Glomerular endothelial cell (primary cell): Measurements from ENCODE around the gene CCSER1. TPM values are rescaled to one million over a fixed set of nuclear protein-coding genes. Genes with fewer than 3 reads are reported as not detected.

Experiments
- DNase-seq: peaks from one replicate; pipeline ENCODE4 v3.0.0-alpha.2; 2011; ENCODE audit warnings: low read depth, low spot score; ENCODE audit errors: extremely low read depth
- total RNA-seq: library from RNA; depleted of rRNA; stranded (reverse); fragments of >200 nt; gene quantifications from 2 replicates; pipeline ENCODE4 v1.2.3, GENCODE V29; 2015

CCSER1 gene
- total RNA-seq, 1 donor from 2014 or later = 0.35 TPM

DNA sequence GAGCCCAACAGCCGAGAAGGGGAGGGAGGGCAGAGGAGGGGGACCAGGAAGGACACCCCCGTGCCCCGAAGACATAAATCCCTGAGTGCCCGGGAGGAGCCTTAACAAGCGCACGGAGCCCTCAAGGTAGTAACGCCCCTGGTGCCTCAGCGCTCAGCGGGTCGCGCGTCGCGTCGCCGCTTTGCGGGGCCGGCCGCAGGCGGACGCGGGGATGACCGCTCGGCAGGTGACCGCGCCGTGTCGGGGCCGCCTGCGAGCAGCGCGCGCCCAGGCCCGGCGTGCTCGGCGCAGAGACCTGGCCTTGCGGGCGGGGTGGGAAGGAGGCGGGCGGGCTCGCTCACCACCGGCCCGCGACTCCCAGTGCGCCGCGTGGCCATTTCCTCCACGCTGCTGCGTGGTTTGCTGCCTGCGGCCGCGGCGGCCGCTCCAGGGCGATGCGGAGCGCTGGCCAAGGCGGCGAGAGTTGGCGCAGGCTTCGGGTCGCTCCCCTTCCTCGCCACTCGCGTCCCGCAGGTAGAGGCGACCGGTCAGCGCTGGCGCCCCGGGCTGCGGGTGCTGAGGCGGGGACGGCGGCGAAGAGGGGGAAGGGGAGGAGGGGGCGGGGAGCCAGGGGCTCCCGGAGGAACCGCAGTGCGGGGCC lies 632 bp downstream of the CCSER1 start:
- DNase-seq = no peak

DNA sequence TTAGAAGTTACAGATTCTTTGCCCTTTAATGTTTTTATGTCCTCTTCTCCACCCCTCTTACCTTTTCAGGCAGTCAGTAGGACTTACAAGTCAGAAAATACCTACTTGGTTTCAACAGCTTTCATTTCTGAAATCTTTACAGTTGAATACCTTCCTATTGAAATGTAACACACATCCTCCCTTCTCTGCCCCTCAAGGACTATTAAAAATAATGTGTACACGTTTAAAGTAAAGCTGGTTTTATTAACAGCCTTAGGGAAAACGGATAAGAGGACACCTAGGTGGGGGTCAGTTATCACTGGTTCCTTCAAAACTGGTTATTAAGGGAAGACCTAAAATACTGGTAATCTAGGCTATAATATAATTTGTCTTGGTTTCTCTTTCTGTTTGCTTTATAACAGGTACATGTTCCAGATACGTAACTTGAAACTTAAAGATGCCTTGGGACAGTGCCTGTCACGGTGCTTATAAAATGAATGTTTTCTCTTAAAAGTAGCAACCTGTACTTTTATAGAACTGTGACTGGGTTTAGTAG lies 1.8 kb downstream of the CCSER1 start:
- DNase-seq = no peak

DNA sequence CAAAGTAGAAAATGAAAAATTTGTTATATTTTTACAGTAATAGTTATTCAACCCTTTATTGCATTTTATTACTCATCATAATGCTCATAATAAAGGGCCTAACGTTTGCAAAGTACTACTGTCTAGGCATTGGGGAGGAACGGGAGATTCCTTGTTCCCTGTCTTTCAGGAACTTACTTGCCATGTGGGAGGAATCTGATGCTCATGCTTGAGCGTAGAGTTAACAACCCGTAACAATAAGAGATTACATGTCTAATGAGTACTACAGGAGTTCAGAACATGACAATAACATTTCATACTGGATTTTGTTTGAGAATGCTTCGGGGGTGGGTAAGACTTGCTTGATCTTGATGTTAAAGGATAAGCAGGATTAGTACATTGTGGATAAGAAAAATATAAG lies 2.9 kb downstream of the CCSER1 start:
- no peak for DNase-seq

DNA sequence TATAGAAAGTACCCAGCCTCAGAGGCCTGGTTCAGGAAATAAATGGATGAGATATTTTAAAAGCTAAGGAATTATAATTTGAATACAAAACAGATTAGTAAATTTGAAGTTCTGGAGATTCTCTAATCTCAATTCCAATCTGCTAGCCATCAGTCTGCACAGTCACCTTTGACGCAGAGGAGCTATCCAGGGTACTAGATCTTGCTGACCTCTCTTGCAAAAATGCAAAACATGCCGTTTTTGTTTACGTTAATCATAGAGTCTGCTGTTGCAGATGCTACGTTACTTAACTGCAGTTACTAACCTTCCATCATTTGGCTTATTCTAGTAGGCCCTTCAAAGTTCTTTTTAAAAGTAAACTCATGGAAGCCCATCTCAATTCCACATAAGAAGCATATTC lies 10.4 kb downstream of the CCSER1 start:
- no peak for DNase-seq

DNA sequence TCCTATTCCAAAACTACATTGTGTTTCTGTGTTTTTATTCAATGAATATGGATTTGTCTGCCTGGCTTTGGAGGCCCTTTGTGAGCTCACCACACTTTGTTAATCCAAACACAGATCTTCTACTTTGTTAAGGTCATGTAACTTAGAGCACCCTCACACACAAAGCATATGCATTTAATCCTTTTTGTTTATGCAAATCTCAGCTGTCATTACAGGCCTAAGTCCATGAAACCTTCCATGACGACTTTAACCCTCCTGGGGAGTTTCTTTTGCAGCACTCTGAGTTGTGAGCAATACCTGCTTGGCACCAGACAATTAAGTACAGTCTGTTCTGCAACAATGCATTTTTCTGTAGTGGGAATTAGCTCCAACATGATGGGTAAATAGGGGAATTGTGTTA lies 14.9 kb downstream of the CCSER1 start:
- no peak for DNase-seq

DNA sequence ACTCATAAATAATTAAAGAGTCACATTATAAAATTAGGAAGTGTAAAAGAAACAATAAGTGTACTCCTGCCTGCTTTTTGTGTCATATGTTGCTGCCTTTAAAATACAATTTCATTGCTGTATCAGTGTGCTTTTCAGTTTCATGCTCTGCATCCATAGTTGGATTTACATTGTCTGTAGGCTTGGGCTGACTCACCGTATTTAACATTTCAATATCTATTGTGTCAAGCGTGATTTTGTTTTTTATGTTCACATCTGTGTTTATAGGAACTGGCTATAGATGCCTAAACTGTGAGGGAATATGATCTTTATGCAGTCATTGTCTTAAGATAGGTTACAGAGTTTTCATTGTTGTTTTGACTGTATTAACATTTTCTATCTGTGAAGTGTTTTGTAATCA lies 18.1 kb downstream of the CCSER1 start:
- DNase-seq = no peak

DNA sequence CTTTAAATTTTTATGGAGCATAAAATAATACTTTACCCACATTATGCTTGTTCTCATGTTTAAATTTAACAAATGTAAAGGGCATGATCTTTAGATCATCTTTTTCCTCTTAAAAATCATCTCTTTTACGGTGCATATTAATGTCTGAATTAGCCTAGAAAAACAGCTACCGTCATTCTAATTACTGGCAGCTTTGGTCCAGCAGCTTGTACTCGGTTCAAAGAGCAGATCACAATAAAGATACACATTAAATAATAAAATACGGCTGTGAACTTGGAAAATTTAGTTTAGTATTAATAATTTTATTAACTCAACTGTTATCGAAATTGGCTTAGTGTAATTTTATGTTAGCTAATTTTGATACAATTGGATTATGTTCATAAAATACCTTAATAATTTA lies 19.1 kb downstream of the CCSER1 start:
- no peak for DNase-seq

DNA sequence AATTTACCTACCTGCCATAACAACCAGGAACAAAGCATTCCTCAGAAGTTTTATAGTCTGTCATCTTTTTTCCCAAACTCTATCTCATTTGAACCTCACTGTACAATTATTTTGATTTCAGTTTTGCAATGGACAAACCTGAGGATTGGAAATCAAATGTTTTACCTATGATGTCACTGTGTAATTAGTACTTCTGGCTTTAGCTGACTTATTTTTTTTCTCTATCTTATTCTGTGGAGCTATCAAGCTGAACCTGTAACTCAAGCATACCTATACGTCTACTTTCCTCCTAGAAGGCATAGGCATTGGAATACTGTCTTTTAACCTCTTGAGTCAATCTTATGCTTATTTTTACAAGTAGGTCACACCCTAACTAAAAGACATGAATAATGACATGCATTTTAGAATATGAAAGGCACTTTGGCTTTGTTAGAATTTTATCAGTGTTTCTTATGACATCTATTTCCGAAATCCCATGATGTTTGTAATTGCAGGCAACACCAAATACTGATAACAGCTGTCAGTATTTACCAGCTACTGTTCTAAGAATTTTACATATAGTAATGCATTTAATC lies 21.5 kb downstream of the CCSER1 start:
- DNase-seq = no peak

DNA sequence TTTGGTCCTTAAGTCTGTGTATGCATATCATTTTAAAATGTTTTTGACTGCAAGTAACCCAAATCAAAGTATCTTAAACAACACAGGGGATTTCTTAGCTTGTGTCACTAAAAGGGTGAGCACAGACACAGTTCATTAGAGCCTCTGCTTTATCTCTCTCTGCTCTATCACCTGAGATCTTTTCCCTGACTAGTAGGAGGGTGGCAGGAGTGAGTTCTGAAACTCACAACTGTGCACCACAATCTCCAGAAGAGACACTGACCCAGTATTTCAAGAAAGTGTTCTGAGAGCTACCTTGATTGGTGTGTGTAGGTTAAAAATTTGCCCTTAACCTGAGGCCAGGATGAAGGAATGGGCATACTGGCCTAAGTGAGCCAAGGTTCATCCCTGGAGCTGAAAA lies 24.8 kb downstream of the CCSER1 start:
- no peak for DNase-seq

DNA sequence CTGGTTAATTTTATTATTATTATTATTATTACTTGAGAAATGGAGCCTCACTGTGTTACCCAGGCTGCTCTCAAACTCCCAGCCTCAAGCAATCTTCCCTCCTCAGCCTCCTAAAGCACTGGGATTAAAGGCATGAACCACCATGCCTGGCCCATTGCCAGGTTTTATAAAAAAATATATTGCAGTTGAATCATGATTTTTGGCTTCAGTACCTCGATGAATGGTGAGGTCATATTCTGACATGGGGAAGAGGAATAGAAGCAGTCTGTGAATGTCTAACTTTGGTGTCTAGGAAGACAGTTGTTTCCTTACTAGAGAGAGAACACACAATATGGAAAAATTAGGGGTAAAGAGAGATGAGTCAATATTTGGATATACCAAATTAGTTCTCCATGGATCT lies 32.0 kb downstream of the CCSER1 start:
- no peak for DNase-seq

DNA sequence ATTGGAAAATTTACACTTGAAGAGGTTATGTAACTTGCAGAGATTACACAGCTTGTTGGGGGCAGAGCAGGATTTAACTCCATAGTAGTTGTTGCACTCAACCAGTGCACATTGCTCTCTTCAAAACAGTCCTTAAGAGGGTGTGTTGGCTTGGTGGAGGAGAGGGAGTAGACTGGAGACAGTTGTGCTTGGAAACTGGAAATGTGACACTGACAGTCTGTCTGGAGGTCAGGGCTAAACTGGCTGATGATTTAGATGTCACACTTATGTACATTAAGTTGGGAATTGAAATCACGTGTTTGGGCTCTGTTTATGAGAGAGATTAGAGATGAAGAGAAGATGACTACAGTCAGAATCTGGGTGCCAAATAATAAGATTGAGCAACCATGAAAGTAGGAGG lies 32.9 kb downstream of the CCSER1 start:
- no peak for DNase-seq

DNA sequence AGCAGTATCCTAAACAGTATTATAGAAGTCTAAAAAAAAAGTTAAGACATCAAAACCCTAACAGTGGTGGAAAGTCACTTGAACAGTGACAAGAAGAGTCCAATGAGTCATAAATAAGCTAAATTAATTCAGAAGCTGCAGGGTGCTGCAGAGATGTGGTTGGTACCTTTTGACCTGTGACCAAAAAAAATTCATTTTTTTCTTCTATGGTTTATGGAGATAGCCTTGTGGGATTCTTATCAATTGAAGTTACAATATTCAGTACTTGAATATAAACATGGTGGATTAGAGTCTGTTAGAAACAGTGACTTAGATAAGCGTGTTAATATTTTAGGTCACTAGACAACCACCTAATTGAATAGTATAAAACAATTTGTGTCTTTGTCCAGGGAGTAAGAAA lies 35.4 kb downstream of the CCSER1 start:
- no peak for DNase-seq

DNA sequence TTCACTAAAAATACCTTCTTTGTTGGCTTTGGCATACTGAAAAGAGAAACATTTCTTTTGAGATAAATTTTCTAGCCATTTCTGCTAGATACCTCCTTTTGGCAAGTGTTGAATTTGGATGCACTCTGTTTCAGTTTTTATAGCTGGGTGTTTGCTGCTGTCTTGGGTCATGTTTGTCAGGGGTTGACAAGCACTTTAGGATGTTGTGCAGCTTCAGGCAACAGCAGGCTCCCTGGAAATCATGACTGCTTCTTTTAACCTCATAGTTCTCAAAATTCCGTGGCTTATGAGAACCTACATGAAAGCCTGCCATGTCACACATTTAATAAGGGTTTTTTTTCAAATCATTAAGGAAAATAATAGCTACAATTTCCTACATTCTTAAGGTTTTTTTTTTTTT lies 36.7 kb downstream of the CCSER1 start:
- DNase-seq = no peak

DNA sequence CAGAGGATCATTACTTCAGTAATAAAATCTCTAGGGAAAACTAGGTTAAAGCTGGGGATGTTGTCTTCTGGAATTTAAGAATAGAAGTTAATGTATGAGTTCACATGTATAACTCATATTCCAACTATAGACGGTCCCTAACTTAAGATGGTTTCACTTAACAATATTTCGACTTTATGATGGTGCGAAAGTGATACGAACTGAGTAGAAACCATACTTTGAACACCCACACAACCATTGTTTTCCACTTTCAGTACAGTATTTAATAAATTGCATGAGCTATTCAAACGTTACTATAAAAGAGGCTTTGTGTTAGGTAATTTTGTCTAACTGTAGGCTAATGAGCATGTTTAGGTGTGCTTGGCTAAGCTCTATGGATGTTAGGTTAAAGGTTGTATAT lies 38.7 kb downstream of the CCSER1 start:
- DNase-seq = no peak

DNA sequence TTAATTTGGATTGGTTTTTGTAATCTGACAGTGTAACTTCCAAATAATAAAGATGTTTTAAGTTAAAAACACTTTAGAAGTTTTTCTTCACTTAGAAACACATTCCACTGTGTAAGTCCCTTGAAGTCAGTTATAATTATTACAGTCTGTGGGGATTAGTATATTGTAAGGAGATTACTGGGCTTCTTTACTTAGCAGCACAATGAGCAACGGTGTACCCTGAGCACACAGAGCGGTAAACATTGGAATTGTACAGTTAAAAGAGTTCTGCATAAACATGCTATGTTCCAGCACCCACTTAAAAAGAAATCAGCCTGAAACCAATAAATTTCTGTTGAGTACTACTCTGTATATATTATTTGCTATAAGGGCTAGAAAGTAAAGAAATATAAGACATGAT lies 44.3 kb downstream of the CCSER1 start:
- no peak for DNase-seq

DNA sequence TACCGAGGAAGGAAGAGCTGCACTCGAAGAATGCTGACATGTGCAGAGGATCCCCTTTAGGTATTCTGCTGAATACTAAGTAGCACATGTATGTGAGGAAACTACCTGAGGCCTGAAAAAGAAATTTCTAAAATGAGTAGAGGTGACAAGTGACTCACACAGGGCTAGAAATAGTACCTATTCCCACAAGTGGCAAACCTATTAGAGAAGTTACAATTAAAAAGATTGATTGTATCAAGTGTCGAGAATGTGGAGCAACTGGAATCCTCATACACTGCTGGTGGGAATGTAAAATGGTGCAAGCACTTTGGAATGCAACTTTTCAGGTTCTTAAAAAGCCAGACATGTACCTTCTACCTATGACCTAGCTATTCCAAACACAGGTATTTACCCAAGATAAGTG lies 47.4 kb downstream of the CCSER1 start:
- no peak for DNase-seq

DNA sequence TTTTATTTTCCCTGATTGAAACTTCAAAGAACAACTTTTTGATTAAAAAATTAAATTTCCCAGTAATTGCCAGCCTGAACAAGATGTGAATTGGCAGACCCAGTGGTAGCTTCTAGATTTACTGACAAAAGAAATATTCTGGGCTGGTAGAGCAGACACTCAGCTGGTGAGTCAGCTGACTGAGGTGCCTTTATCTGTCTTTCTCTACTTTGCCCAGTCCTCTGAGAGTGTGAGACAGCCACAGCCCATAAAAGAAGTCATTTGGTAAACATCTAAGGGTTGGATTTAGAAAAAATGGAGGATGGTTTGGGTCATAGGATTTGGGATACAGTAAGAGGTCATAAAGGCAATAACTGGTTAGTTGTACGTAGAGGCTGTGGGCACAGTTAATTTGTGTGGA lies 54.5 kb downstream of the CCSER1 start:
- no peak for DNase-seq

DNA sequence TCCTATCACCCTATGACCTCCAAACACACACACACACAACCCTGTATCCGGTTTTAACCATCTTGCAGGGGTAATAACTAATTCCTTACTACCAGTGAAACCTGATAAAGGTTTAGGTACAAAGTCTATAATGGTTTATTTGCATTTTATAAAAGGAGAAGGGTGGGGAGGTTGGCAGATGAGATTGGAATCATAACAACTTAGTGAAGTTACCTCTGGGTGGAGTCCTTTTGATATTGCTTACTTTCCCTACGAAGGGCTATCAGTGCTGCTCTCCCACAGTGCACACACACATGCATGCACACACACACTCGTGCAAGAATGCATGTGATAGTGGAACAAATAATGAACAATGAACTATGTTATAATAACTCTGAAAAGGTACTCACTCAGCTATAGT lies 56.1 kb downstream of the CCSER1 start:
- DNase-seq = no peak

DNA sequence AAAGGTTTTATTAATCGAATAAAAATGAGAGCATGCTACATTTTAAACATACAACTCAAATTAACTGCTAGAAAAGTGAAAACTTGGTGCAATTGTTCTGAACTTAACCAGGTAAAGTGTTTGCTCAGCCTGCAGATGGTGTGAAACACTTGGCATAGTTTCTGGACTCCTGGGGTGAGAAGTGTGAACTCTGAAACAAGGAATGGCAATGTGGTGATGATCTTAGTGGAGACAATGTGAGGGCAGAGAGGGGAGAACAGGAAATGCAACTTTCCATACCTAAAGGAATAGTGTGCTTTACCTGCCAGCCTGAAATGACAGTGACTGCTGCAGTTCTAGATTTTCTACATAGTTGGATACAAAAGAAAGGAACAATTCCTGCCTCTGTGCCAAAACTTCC lies 57.4 kb downstream of the CCSER1 start:
- DNase-seq = no peak

DNA sequence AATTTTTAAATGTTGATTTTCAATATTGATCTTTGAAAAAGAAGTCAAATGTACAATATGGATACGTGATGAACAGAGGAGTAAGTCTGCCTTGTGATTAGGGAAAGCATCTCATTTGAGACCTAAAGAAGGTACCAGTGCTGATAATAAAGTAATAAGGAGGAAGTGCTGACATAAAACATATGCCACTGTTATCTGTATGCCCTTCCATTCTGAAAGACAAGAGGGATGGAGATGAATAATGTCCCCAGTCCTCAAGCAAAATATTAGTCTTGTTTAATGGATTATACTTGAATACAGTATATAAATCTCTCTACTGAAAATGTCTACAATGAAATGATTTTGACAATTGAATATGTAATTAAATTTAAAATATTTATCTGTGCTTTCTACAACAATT lies 58.2 kb downstream of the CCSER1 start:
- DNase-seq = no peak

DNA sequence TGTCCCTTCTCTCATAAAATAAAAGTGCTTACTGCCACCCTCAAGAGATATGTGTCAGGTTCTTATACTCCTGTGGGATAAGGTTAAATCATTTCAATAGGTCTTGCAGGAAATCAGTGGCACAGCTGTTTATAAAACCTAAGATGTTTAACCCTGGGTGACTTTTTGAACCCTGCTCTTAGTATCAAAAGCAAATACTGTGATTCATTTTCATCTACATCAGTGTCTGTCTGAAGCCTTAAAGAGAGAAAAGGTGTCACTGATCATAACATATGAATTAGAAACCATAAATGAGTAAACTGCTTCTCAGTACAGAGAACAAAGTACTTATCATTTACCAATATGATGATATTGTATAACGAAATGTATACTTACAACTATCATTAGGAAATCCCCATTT lies 59.0 kb downstream of the CCSER1 start:
- DNase-seq = no peak

DNA sequence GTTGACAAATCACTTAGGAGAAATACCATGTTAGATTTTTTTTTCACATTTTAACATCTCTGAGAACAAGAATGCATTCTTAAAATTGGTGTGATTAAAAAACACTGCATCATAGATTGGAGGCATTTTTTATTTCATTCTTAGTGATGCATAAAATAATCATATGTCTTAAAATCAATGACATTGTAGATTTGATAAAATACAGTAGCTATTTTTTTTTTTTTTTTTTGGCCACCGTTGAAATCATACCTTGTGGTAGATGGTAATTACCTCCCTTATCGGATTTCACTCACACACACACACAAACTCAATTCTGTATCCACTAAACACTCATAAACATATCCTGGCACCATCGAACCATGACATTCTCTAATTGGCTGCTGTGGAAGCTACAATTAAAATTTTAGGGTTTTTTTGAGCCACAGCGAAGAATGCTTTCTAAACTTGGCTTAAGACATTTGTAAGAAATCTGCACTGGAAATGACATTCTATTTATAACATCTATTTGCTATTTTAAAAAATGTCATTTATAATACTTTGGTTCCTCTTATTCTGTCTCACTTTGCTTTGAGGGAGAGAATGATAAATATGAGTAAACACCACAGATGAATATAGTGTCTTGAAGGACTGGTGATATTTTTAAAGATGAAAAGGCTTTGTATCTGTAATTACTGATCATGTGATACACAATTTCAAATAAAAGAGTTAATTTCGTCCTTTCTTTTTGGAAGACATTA lies 60.1 kb downstream of the CCSER1 start:
- DNase-seq = no peak
